H1 (cell line): ENCODE results near the gene PLCB2. TPM values are rescaled to one million over a fixed set of nuclear protein-coding genes. Genes with fewer than 3 reads are reported as not detected.

Experiments used
- CTCF ChIA-PET: fragments of 300-600 bp; sonication (Branson Sonifier 250); formaldehyde crosslinking; loops from one replicate; lab custom pipeline; 2021; ENCODE audit not compliant: partially characterized antibody; lab: Charles Lee
- POLR2A ChIA-PET: fragments of 300-600 bp; sonication (Branson Sonifier 250); formaldehyde crosslinking; loops from one replicate; lab custom pipeline; 2021; ENCODE audit warnings: inconsistent platforms; ENCODE audit not compliant: partially characterized antibody; lab: Charles Lee
- DNase-seq, 2 experiments: peaks; one replicate each; pipeline versions ENCODE4 v3.0.0 to v3.0.0-alpha.2; 2010 to 2022; ENCODE audit warnings: low spot score in 2 of 2, low read depth in 1 of 2, mixed read lengths in 1 of 2
- FAIRE-seq: peaks from 2 replicates; lab custom pipeline; 2011; peaks lifted over from hg19 to GRCh38; lab: Jason Lieb, UNC
- H2AFZ ChIP-seq: 2 replicates; pipeline ENCODE4 v1.8.1; 2012; ENCODE audit warnings: low read length, inconsistent platforms
- H2AK5ac ChIP-seq: 2 replicates; pipeline ENCODE4 v1.6.1; 2013; ENCODE audit warnings: low read depth, low read length
- H2BK120ac ChIP-seq: replicated peaks from 2 replicates; pipeline ENCODE3; 2013; ENCODE audit warnings: low read depth, low read length, inconsistent platforms
- H2BK12ac ChIP-seq: 2 replicates; pipeline ENCODE4 v1.6.1; 2013; ENCODE audit warnings: low read depth, low read length
- H2BK15ac ChIP-seq: 2 replicates; pipeline ENCODE4 v1.6.1; 2013; ENCODE audit warnings: low read length
- H2BK20ac ChIP-seq: 2 replicates; pipeline ENCODE4 v1.6.1; 2013; ENCODE audit warnings: low read length
- H2BK5ac ChIP-seq: 2 replicates; pipeline ENCODE4 v1.6.1; 2013; ENCODE audit warnings: low read depth, low read length
- H3K14ac ChIP-seq: 2 replicates; pipeline ENCODE4 v1.6.1; 2013; ENCODE audit warnings: inconsistent platforms; ENCODE audit not compliant: insufficient read length
- H3K18ac ChIP-seq: 2 replicates; pipeline ENCODE4 v1.6.1; 2013; ENCODE audit warnings: low read length; ENCODE audit errors: extremely low read depth
- H3K23ac ChIP-seq: 2 replicates; pipeline ENCODE4 v1.6.1; 2013; ENCODE audit warnings: inconsistent platforms; ENCODE audit not compliant: insufficient read length
- H3K23me2 ChIP-seq: 2 replicates; pipeline ENCODE4 v1.6.1; 2013; ENCODE audit warnings: low read depth, low read length
- H3K27ac ChIP-seq: 2 replicates; pipeline ENCODE4 v1.6.1; 2011; ENCODE audit warnings: low read depth, low read length, inconsistent platforms
- H3K27me3 ChIP-seq, 4 experiments: replicated peaks in 1 of 4; 1 replicate in 1 of 4; 2 replicates in 3 of 4; pipeline versions ENCODE4 v1.6.1 to v1.8.1; 2011 to 2013; ENCODE audit warnings: low read length in 3 of 4, mild to moderate bottlenecking in 3 of 4, inconsistent platforms in 2 of 4, mixed read lengths in 2 of 4, moderate library complexity in 1 of 4; ENCODE audit not compliant: control insufficient read depth in 3 of 4, insufficient read depth in 3 of 4; ENCODE audit errors: extremely low read depth in 1 of 4
- H3K36me3 ChIP-seq, 4 experiments: 2 replicates each; pipeline versions ENCODE4 v1.6.1 to v1.8.1; 2011 to 2013; ENCODE audit warnings: mild to moderate bottlenecking in 4 of 4, low read length in 3 of 4, moderate library complexity in 2 of 4, control low read depth in 1 of 4, inconsistent platforms in 1 of 4; ENCODE audit not compliant: insufficient read depth in 4 of 4, control insufficient read depth in 2 of 4
- H3K4ac ChIP-seq: replicated peaks from 2 replicates; pipeline ENCODE3; 2013; ENCODE audit warnings: low read length, low read depth, mixed read lengths, inconsistent platforms; ENCODE audit not compliant: insufficient read length
- H3K4me1 ChIP-seq, 4 experiments: replicated peaks in 1 of 4; 1 replicate in 1 of 4; 2 replicates in 3 of 4; pipeline versions ENCODE4 v1.6.1 to v1.8.1; 2011 to 2013; ENCODE audit warnings: low read length in 3 of 4, inconsistent platforms in 2 of 4, mixed read lengths in 1 of 4; ENCODE audit not compliant: insufficient read depth in 4 of 4, control insufficient read depth in 3 of 4
- H3K4me2 ChIP-seq, 2 experiments: 2 replicates each; pipeline versions ENCODE4 v1.6.1 to v1.8.1; 2011 to 2013; ENCODE audit warnings: low read depth in 2 of 2, low read length in 2 of 2, control low read depth in 1 of 2, inconsistent platforms in 1 of 2, mild to moderate bottlenecking in 1 of 2; ENCODE audit not compliant: insufficient read depth in 1 of 2
- H3K4me3 ChIP-seq, 4 experiments: fragments of 200-600, 300-600 bp in 1 of 4; sonication (generic), shearing (Covaris generic), sonication (Bioruptor Twin) in 1 of 4; 2 replicates each; pipeline versions ENCODE4 v1.5.1 to v1.8.1; 2011 to 2016; ENCODE audit warnings: low read length in 4 of 4, low read depth in 3 of 4, control low read depth in 2 of 4, inconsistent platforms in 2 of 4, mild to moderate bottlenecking in 2 of 4, mixed read lengths in 1 of 4, moderate library complexity in 1 of 4; ENCODE audit not compliant: insufficient read depth in 2 of 4; ENCODE audit errors: extremely low read depth in 1 of 4
- H3K56ac ChIP-seq: replicated peaks from 2 replicates; pipeline ENCODE3; 2013; ENCODE audit warnings: low read depth, mild to moderate bottlenecking, mixed read lengths, low read length, inconsistent platforms; ENCODE audit not compliant: insufficient read length
- H3K79me1 ChIP-seq: 2 replicates; pipeline ENCODE4 v1.6.1; 2013; ENCODE audit warnings: low read depth, low read length, control low read depth
- H3K79me2 ChIP-seq, 2 experiments: 2 replicates each; pipeline versions ENCODE4 v1.6.1 to v1.8.1; 2012 to 2013; ENCODE audit warnings: low read length in 2 of 2, mild to moderate bottlenecking in 2 of 2, inconsistent platforms in 1 of 2; ENCODE audit not compliant: insufficient read depth in 2 of 2, control insufficient read depth in 1 of 2
- H3K9ac ChIP-seq, 4 experiments: replicated peaks in 1 of 4; 1 replicate in 1 of 4; 2 replicates in 3 of 4; pipeline versions ENCODE4 v1.6.1 to v1.8.1; 2011 to 2013; ENCODE audit warnings: low read depth in 3 of 4, low read length in 3 of 4, control low read depth in 2 of 4, mild to moderate bottlenecking in 2 of 4, moderate library complexity in 2 of 4, inconsistent platforms in 1 of 4; ENCODE audit errors: extremely low read depth in 1 of 4
- H3K9me3 ChIP-seq, 2 experiments: 2 replicates each; pipeline versions ENCODE4 v1.6.1 to v1.8.1; 2012 to 2013; ENCODE audit warnings: mild to moderate bottlenecking in 2 of 2, moderate library complexity in 2 of 2, control low read depth in 1 of 2, inconsistent platforms in 1 of 2, low read depth in 1 of 2, low read length in 1 of 2, mixed read lengths in 1 of 2; ENCODE audit not compliant: insufficient read depth in 2 of 2
- H4K20me1 ChIP-seq, 2 experiments: replicated peaks in 1 of 2; 2 replicates each; pipeline versions ENCODE3 to v1.8.1; 2011 to 2013; ENCODE audit warnings: inconsistent platforms in 2 of 2, low read length in 2 of 2, mild to moderate bottlenecking in 1 of 2; ENCODE audit not compliant: insufficient read depth in 2 of 2, control insufficient read depth in 1 of 2
- H4K5ac ChIP-seq: 2 replicates; pipeline ENCODE4 v1.6.1; 2013; ENCODE audit warnings: low read length, low read depth, mixed read lengths, inconsistent platforms; ENCODE audit not compliant: insufficient read length
- H4K8ac ChIP-seq: 2 replicates; pipeline ENCODE4 v1.8.0; 2013; ENCODE audit warnings: mild to moderate bottlenecking, moderate library complexity, low read length, inconsistent platforms; ENCODE audit not compliant: insufficient read depth; ENCODE audit errors: extremely low read depth
- H4K91ac ChIP-seq: replicated peaks from 2 replicates; pipeline ENCODE3; 2013; ENCODE audit warnings: low read length, mixed read lengths, inconsistent platforms; ENCODE audit not compliant: insufficient read length
- EP300 ChIP-seq, 2 experiments: IDR thresholded peaks; 1 replicate in 1 of 2; 2 replicates in 1 of 2; pipeline ENCODE4 v1.6.1; 2011 to 2012; ENCODE audit warnings: low read depth in 2 of 2, low read length in 2 of 2, mild to moderate bottlenecking in 2 of 2, borderline replicate concordance in 1 of 2, inconsistent platforms in 1 of 2, moderate library complexity in 1 of 2
- POU5F1 ChIP-seq: IDR thresholded peaks from 2 replicates; pipeline ENCODE4 v1.6.1; 2011; ENCODE audit warnings: low read depth, mild to moderate bottlenecking, low read length, moderate library complexity
- WGBS, 2 experiments: shearing (Covaris generic) in 1 of 2; methylation state at CpG; one replicate each; pipeline versions ENCODE4 v1.1.6 to v1.1.7; 2013 to 2015; ENCODE audit warnings: low lambda C conversion rate in 2 of 2, mixed read lengths in 2 of 2, inconsistent platforms in 1 of 2, low coverage in 1 of 2, missing lambda C conversion rate in 1 of 2; ENCODE audit not compliant: insufficient replicate concordance in 2 of 2, insufficient coverage in 1 of 2, insufficient read length in 1 of 2; ENCODE audit errors: extremely low coverage in 1 of 2, missing lambda C conversion rate in 1 of 2; 5-methylcytosine and 5-hydroxymethylcytosine counted together
- polyA plus RNA-seq, 7 experiments: library from polyadenylated mRNA; depleted of rRNA in 3 of 7; stranded (reverse) in 5 of 7; unstranded in 2 of 7; fragments of >200 nt in 5 of 7; fragments of 200-250 nt in 2 of 7; gene quantifications; 1 replicate in 5 of 7; 2 replicates in 1 of 7; 4 replicates in 1 of 7; pipeline versions ENCODE4 v1.2.1 to v1.2.3, GENCODE V29; 2011 to 2013; ENCODE audit warnings: missing spikeins in 2 of 7, mixed read lengths in 2 of 7
- total RNA-seq: library from RNA; stranded (reverse); fragmentation: NEBNext Ultra II Directional; extraction: Animal tissue kit (Norgen Biotek cat#: 25700); gene quantifications from 2 replicates; pipeline ENCODE4 v1.2.1, GENCODE V29; 2021

Gene PLCB2
- total and polyA plus RNA-seq, 2 of the 8 experiments (the other 6 are each of a cell fraction or from before 2014, with no cell fraction given): 7.2 to 8.4 TPM

- Histone ChIP-seq H2BK12ac (no peak overlapping the region), H3K9me3 (0 out of 4 replicates have a peak, but pooled peaks cover 0 to 3% of the 10 kb centered on the region in 2 experiments), H3K27ac (no peak overlapping the region), H3K23me2 (no peaks in the 10 kb centered on the region; the same call in 1 of the 2 replicates), H3K9ac (no peak overlapping the region), H4K8ac (no peak overlapping the region), H2AK5ac (no peak overlapping the region), H3K18ac (no peak overlapping the region), H4K5ac (no peak overlapping the region), H3K36me3 (no peaks in the 10 kb centered on the region), H3K79me2 (no peaks in the 10 kb centered on the region), H3K14ac (no peak overlapping the region), H3K56ac (no peak overlapping the region), H2BK120ac (no peak overlapping the region), H3K79me1 (no peaks in the 10 kb centered on the region), H2BK15ac (no peak overlapping the region), H3K4me3 (no peak overlapping the region), H4K20me1 (no peaks in the 10 kb centered on the region), H4K91ac (no peak overlapping the region), H3K4me1 (peaks cover 0 to 44% (median 29%) of the 10 kb centered on the region in 4 experiments; a peak in 6 of 7 replicates), H3K4me2 (no peak overlapping the region), H3K4ac (no peak overlapping the region), H3K23ac (no peak overlapping the region), H3K27me3 (no peaks in the 10 kb centered on the region; a peak in 2 of 7 replicates), H2AFZ (no peak overlapping the region), H2BK20ac (no peak overlapping the region), H2BK5ac (no peak overlapping the region)
- CTCF ChIA-PET: interaction anchor here (1.2 to 23.9 kb wide), 7 partner anchors 13 to 66 kb away, joined by 3 to 584 read pairs (median 50); partner anchors contain the start of genes ANKRD63, CCDC9B, INAFM2 and PAK6
- POLR2A ChIA-PET: interaction anchor here (1.1 to 1.9 kb wide), 7 partner anchors 10 to 32 kb away, joined by 3 to 8 read pairs (median 5); no protein-coding TSS in a partner anchor
- FAIRE-seq (no peak), DNase-seq (no peak)
- 74% methylated on average over 4 of the region's 4 CpGs; no CpG with 5 or more reads in 1 of the 2 experiments for WGBS, 2 experiments
- no peak for TF ChIP-seq EP300 (IDR thresholded peaks at IDR 0.05; ENCODE audit: borderline replicate concordance in 1 of 2, low read depth in 2 of 2, low read length in 2 of 2)
- TF ChIP-seq POU5F1: no peak
Observed at GRCh38 chr15:40305281-40305680, 2.5 kb downstream of the PLCB2 start.
